PC-9 (cell line): Measurements from ENCODE around the gene INHBB.

ENCODE experiments used
- CTCF ChIP-seq: fragments of 200-600 bp; sonication (generic); conservative IDR thresholded peaks from 2 replicates; pipeline ENCODE4 v1.6.1; 2017; ENCODE audit warnings: mixed run types, antibody characterized with exemption, mild to moderate bottlenecking, moderate library complexity
- EZH2 ChIP-seq: fragments of 200-600 bp; sonication (generic); IDR thresholded peaks from 2 replicates; pipeline ENCODE4 v1.8.0; 2017; ENCODE audit warnings: antibody characterized with exemption, low read depth

GRCh38 chr2:120316528-120317179, 29.3 kb upstream of the INHBB start:
- TF ChIP-seq CTCF (no peak), EZH2 (no peak)
